Ovary (tissue), 3 donors: ENCODE results near the gene PLXNA4.

Experiments used
- POLR2A ChIP-seq: fragments of 450-650 bp; IDR thresholded peaks from one replicate; pipeline ENCODE4 v1.6.1; 2017; ENCODE audit warnings: antibody characterized with exemption, mild to moderate bottlenecking, moderate library complexity
- TF ChIP-seq, protein P1 (sequence below), 3 donors: fragments of 450-650 bp in 2 of 3; fragments of 200-600 bp in 1 of 3; IDR thresholded peaks; one replicate each; pipeline versions ENCODE4 v1.5.1 to v1.8.0; 2016 to 2022; ENCODE audit warnings: antibody characterized with exemption in 3 of 3, mild to moderate bottlenecking in 1 of 3
- donor health status: DM: no; HTN: no; CAD: no.

DNA sequence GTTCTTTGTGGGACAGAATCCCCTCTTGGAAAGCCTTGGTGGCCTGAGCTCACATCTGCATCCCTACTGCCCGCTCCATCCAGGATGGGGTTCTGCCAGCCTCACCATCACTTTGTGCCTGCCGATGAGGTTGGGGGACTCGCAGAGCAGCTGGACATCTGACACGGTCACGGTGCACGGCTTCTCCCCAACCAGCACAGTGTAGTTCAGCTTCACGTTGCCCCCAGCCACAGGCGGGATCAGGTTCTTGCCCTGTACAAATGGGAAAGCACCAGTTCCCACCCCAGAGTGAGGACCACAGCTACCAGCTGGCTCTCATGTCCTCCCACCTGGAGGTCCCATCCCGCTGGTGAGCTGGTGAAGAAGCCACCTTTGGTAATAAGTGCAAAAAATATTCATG lies 395.8 kb downstream of the PLXNA4 start:
- TF ChIP-seq, protein P1, sequence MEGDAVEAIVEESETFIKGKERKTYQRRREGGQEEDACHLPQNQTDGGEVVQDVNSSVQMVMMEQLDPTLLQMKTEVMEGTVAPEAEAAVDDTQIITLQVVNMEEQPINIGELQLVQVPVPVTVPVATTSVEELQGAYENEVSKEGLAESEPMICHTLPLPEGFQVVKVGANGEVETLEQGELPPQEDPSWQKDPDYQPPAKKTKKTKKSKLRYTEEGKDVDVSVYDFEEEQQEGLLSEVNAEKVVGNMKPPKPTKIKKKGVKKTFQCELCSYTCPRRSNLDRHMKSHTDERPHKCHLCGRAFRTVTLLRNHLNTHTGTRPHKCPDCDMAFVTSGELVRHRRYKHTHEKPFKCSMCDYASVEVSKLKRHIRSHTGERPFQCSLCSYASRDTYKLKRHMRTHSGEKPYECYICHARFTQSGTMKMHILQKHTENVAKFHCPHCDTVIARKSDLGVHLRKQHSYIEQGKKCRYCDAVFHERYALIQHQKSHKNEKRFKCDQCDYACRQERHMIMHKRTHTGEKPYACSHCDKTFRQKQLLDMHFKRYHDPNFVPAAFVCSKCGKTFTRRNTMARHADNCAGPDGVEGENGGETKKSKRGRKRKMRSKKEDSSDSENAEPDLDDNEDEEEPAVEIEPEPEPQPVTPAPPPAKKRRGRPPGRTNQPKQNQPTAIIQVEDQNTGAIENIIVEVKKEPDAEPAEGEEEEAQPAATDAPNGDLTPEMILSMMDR (IDR thresholded peaks at IDR 0.05) = no peak
- no peak for TF ChIP-seq POLR2A
